ENCODE results near the gene PTGDS. TPM values are rescaled to one million over a fixed set of nuclear protein-coding genes. Genes with fewer than 3 reads are reported as not detected.

Gene PTGDS
- total and polyA plus RNA-seq, 9 of the 15 experiments (the other 6 are each of a cell fraction or from before 2014, with no cell fraction given) = 0.46 to 7.1 (median 2.0) TPM

DNA sequence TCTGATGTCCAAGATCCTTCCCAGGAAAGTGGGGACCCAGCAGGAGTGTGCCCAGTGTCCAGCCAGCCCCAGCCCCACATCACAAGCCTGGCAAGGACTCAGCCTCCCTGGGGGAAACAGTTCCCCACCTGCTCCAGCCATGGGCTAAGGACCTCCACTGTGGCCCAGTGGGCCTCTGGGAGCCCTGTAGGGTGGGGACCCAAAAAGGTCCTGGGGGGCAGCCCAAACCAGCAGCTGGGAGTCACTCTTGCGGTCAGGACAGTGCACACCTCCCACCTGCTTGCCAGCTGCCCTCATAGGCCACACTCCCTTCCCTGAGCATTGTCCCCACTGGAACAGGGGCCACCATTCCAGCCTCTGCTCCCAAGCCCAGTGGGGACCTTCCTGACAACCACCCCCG lies 49.1 kb downstream of the PTGDS start (continued):
- TF ChIP-seq FOXJ2 (tag; IDR thresholded peaks at IDR 0.05) (no peak), KLF13 (tag; IDR thresholded peaks at IDR 0.05; ENCODE audit: borderline replicate concordance, low read depth) (no peak), HNRNPL (IDR thresholded peaks at IDR 0.05; ENCODE audit: low read depth, low read length) (no peak), HSF4 (CRISPR knock-in tag; IDR thresholded peaks at IDR 0.05; ENCODE audit: borderline replicate concordance) (no peak)
- TF ChIP-seq, protein P1, sequence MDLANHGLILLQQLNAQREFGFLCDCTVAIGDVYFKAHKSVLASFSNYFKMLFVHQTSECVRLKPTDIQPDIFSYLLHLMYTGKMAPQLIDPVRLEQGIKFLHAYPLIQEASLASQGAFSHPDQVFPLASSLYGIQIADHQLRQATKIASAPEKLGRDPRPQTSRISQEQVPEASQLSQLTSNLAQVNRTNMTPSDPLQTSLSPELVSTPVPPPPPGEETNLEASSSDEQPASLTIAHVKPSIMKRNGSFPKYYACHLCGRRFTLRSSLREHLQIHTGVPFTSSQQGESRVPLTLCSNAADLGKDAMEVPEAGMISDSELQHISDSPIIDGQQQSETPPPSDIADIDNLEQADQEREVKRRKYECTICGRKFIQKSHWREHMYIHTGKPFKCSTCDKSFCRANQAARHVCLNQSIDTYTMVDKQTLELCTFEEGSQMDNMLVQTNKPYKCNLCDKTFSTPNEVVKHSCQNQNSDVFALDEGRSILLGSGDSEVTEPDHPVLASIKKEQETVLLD (IDR thresholded peaks at IDR 0.05) = no peak

DNA sequence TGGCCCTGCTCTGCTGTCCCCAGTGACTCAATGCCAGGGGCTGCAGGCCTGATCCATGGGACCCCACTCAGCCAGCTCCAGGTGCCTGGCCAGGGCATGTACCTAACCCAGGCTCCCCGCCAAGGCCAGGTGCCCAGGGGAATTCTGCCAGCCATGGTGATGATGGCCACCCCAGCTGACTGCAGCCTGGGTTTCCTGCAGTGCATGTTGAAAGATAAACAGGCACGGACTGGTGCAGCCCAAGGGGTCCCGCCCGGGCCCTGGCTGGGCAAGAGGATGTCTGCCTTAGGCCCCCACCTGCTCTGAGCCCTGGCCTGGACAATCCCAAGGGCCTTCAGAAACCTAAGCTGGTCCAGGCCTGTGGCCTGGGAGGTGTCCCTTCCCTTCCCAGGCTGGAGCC lies 49.5 kb downstream of the PTGDS start:
- Histone ChIP-seq H3K9me1 (ENCODE audit: control insufficient read depth, insufficient read depth, low read length) (no peaks in the 10 kb centered on the region), H3K4me1 (replicated peaks in 1 of 2; ENCODE audit: control insufficient read depth in 2 of 2, insufficient read depth in 2 of 2, low read length in 2 of 2) (peaks cover 13 to 94% of the 10 kb centered on the region in 2 experiments), H3K4me2 (ENCODE audit: insufficient read depth, low read length) (no peak overlapping the region; the same call in 1 of the 2 replicates), H3K36me3 (ENCODE audit: control insufficient read depth, insufficient read depth, low read length) (no peaks in the 10 kb centered on the region), H3K27ac (ENCODE audit: extremely low read depth, low read depth, low read length) (no peak overlapping the region), H3K9ac (ENCODE audit: insufficient read depth in 1 of 2, low read depth in 2 of 2, low read length in 2 of 2) (peak overlapping the region in 1 of 2 experiments; percentile 86; a peak in 2 of 4 replicates), H3K4me3 (no peak overlapping the region), H3K9me3 (replicated peaks; ENCODE audit: control insufficient read depth, insufficient read depth, low read depth, low read length) (no peaks in the 10 kb centered on the region), H2AFZ (ENCODE audit: low read depth, low read length) (no peak overlapping the region), H3K27me3 (ENCODE audit: control insufficient read depth in 2 of 2, insufficient read depth in 2 of 2, low read length in 2 of 2) (no peaks in the 10 kb centered on the region), H4K20me1 (replicated peaks; ENCODE audit: control insufficient read depth, insufficient read depth, low read length) (no peaks in the 10 kb centered on the region), H3K79me2 (ENCODE audit: control insufficient read depth, insufficient read depth, low read length) (peaks cover 3% of the 10 kb centered on the region; the same call in 1 of the 3 replicates)
- no peak for ATAC-seq
- in situ Hi-C loops (cut with MboI) = no loop called here
- intact Hi-C loops (cut with micrococcal nuclease) = no loop called here
- ChIA-PET POLR2A (interaction anchor here (0.6 to 1.2 kb wide), 4 partner anchors 11 to 681 kb away, joined by 3 read pairs; partner anchors contain the start of gene NPDC1), CTCF (ENCODE audit: low intra/inter-chr PET ratio) (no interaction called here)
- TF ChIP-seq ZNF57 (CRISPR knock-in tag; IDR thresholded peaks at IDR 0.05) (no peak), ZNF668 (CRISPR knock-in tag; IDR thresholded peaks at IDR 0.05) (no peak), ZNF232 (CRISPR knock-in tag; IDR thresholded peaks at IDR 0.05) (no peak)
- TF ChIP-seq, protein P2, sequence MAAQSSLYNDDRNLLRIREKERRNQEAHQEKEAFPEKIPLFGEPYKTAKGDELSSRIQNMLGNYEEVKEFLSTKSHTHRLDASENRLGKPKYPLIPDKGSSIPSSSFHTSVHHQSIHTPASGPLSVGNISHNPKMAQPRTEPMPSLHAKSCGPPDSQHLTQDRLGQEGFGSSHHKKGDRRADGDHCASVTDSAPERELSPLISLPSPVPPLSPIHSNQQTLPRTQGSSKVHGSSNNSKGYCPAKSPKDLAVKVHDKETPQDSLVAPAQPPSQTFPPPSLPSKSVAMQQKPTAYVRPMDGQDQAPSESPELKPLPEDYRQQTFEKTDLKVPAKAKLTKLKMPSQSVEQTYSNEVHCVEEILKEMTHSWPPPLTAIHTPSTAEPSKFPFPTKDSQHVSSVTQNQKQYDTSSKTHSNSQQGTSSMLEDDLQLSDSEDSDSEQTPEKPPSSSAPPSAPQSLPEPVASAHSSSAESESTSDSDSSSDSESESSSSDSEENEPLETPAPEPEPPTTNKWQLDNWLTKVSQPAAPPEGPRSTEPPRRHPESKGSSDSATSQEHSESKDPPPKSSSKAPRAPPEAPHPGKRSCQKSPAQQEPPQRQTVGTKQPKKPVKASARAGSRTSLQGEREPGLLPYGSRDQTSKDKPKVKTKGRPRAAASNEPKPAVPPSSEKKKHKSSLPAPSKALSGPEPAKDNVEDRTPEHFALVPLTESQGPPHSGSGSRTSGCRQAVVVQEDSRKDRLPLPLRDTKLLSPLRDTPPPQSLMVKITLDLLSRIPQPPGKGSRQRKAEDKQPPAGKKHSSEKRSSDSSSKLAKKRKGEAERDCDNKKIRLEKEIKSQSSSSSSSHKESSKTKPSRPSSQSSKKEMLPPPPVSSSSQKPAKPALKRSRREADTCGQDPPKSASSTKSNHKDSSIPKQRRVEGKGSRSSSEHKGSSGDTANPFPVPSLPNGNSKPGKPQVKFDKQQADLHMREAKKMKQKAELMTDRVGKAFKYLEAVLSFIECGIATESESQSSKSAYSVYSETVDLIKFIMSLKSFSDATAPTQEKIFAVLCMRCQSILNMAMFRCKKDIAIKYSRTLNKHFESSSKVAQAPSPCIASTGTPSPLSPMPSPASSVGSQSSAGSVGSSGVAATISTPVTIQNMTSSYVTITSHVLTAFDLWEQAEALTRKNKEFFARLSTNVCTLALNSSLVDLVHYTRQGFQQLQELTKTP (IDR thresholded peaks at IDR 0.05; ENCODE audit: low read depth in 1 of 2, partially characterized antibody in 2 of 2) = no peak
- TF ChIP-seq, protein P3, sequence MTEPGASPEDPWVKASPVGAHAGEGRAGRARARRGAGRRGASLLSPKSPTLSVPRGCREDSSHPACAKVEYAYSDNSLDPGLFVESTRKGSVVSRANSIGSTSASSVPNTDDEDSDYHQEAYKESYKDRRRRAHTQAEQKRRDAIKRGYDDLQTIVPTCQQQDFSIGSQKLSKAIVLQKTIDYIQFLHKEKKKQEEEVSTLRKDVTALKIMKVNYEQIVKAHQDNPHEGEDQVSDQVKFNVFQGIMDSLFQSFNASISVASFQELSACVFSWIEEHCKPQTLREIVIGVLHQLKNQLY (CRISPR knock-in tag; conservative IDR thresholded peaks at IDR 0.05) = no peak
- TF ChIP-seq, protein P4, sequence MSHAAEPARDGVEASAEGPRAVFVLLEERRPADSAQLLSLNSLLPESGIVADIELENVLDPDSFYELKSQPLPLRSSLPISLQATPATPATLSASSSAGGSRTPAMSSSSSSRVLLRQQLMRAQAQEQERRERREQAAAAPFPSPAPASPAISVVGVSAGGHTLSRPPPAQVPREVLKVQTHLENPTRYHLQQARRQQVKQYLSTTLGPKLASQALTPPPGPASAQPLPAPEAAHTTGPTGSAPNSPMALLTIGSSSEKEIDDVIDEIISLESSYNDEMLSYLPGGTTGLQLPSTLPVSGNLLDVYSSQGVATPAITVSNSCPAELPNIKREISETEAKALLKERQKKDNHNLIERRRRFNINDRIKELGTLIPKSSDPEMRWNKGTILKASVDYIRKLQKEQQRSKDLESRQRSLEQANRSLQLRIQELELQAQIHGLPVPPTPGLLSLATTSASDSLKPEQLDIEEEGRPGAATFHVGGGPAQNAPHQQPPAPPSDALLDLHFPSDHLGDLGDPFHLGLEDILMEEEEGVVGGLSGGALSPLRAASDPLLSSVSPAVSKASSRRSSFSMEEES (CRISPR knock-in tag; IDR thresholded peaks at IDR 0.05) = no peak
- DNase-seq (ENCODE audit: extremely low read depth in 1 of 4, low spot score in 3 of 4) = no peak
- no peak for FAIRE-seq
- BruUV-seq (replicated peaks) = no TSS peak
- WGBS (ENCODE audit: insufficient coverage, low coverage, missing lambda C conversion rate) = 63% methylated on average over 4 of the region's 4 CpGs
